GM08714 (cell line): ENCODE measurements around the gene MBD3L2.

ENCODE experiments used
- H3K4me3 ChIP-seq: fragments of 200-500 bp; sonication (Bioruptor generic); 2 replicates; pipeline ENCODE4 v1.5.1; 2014; ENCODE audit warnings: mild to moderate bottlenecking, low read length, inconsistent platforms
- ZNF274 ChIP-seq: IDR thresholded peaks from 2 replicates; pipeline ENCODE4 v1.6.1; 2012; ENCODE audit warnings: mild to moderate bottlenecking, low read depth, low read length

Gene MBD3L2

DNA sequence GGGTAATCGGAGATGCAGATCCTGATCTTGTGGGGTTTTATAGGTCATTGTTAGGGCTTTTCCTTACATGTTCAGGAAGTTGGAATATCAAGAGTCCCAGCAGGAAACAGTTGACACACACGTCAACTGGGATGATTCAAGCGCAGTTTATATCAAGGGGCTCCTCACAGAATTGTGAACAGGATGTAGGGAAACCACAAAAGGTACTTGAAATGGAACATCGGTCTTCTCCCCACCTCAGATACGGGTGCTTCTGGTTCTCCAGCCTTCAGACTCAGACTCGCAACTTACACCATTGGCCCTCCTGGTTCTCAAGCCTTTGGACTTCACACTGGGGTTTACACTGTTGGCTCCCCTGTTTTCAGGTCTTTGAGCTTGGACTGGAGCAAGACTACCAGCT lies 39.9 kb downstream of the MBD3L2 start:
- no peak overlapping the region for H3K4me3 ChIP-seq
- no peak for TF ChIP-seq ZNF274

DNA sequence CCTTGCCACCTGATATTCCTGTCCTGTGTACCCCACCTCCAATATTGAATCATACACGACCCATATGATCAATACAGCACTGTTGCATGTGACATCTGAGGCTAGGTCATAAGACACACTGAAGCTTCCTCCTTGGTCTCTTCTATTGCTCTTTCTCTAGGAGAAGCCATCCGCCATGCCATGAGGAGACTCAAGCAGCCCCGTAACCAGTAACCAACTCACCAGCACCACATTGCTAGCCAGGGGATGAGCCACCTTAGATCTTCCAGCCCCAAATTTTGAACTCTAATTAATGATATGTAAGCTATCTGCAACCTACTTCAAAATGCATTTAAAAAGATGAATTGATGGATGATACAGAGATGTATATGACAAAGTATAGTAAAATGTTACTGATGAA lies 49.0 kb downstream of the MBD3L2 start:
- H3K4me3 ChIP-seq = no peak overlapping the region
- TF ChIP-seq ZNF274 = no peak

DNA sequence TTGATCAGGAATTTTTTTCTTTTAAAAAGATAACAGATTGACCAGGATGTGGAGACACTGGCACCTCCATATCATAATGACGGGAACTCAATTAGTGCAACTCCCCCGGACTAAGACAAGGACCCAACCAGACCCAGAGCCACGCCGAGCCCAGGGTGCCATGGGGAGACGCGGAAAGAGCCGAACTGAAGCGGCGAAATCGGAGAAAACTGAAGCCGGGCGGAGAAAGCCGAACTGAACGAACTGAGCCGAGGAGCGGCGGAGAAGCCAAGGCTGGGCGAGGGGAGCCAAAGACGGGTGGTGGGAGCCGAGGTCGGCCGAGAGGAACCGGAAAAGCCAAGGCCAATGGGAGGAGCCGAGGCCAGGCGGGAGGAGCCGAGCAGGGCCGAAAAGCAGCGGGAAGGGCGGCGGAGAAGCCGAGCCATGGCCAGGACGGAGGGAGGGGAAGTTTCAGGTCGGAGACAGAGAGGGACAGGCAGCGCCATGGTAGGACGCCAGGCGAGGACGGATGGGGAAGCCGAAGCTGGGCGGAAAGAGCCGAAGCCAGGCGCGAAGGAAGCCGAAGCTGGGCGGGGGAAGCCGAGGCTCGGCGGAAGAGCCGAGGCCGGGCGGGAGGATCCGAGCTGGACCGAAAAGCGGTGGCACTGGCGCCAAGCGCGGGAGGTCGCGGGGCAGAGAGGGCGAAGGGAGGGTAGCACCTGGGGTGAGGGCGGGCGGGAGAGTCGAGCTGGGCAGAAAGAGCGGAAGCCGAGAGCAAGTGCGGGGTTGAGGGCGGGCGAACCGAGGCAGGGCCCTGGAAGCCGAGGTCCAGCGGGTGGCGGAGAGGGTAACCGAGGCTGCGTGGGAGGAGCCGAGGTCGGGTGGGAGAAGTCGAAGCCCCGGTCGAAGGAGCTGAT lies 49.8 kb downstream of the MBD3L2 start:
- TF ChIP-seq ZNF274 = no peak
- H3K4me3 ChIP-seq = peak overlapping the region; percentile 61

DNA sequence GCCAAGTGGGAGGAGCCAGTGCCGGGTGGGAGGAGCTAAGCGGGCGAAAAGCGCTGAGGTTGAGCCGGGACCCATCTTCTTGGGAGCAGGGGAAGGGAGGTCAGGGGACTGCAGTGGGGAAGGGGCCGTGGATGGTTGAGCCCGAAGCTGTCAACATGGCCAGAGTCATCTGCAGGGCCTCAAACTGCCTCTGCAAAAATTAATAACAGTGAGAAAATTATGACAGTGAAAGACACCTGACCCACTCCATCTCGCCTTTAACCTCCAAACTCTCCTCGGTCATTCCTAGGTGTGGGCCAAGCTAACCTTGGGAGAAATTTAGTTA lies 50.4 kb downstream of the MBD3L2 start:
- H3K4me3 ChIP-seq = peak overlapping the region; percentile 61; the same call in 1 of the 2 replicates
- TF ChIP-seq ZNF274 = no peak
